ENCODE measurements around the gene GRID2. TPM values are rescaled to one million over a fixed set of nuclear protein-coding genes. Genes with fewer than 3 reads are reported as not detected.
"Not testable (repeated sequence)": the region's sequence is repeated elsewhere in the genome, so short reads cannot be mapped to it uniquely, and the experiment has no call there.

The GRID2 gene
- total RNA-seq, 4 donors from 2014 or later = not detected

DNA sequence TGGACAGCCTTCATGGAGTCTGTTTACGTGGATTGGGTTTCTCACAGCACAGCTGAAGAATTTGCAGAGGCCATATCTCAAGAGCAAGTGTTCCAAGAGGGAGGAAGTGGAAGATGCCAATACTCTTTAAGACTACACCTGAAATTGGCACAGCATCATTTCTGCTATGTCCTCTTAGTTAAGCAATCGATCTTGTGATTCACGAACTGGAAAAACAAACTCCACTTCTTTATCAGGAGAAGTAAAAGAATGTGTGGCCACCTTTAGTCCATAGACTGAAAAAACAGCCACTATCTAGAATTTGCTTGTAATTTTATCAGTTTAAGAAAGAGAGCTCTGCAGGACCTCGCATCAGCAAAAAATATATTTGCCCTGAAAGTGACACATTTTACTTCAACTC lies 1051.6 kb downstream of the GRID2 start:
- ATAC-seq (ENCODE audit: low FRiP score) (no peak), DNase-seq (ENCODE audit: low spot score) (no peak)
- TF ChIP-seq, protein P1, sequence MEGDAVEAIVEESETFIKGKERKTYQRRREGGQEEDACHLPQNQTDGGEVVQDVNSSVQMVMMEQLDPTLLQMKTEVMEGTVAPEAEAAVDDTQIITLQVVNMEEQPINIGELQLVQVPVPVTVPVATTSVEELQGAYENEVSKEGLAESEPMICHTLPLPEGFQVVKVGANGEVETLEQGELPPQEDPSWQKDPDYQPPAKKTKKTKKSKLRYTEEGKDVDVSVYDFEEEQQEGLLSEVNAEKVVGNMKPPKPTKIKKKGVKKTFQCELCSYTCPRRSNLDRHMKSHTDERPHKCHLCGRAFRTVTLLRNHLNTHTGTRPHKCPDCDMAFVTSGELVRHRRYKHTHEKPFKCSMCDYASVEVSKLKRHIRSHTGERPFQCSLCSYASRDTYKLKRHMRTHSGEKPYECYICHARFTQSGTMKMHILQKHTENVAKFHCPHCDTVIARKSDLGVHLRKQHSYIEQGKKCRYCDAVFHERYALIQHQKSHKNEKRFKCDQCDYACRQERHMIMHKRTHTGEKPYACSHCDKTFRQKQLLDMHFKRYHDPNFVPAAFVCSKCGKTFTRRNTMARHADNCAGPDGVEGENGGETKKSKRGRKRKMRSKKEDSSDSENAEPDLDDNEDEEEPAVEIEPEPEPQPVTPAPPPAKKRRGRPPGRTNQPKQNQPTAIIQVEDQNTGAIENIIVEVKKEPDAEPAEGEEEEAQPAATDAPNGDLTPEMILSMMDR (IDR thresholded peaks at IDR 0.05) = no peak

DNA sequence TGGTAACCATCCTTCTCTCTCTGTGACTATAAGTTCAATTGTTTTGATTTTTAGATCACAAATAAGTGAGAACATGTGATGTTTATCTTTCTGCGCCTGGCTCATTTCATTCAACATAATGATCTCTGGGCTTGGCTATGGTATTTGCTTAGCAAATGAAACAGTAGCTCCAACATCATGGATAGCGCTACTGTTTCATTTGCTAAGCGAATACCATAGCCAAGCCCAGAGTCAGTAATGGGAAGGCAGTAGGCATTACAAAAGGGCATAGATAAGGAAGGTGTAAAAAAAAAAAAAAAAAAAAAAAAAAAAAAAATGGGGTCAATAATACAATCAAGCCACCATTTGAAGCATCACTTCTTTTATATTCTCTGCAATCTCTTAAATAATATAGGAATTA lies 1055.8 kb downstream of the GRID2 start:
- DNase-seq (ENCODE audit: low spot score) (no peak), ATAC-seq (ENCODE audit: low FRiP score) (no peak)
- TF ChIP-seq, protein P1 (IDR thresholded peaks at IDR 0.05) = no peak

DNA sequence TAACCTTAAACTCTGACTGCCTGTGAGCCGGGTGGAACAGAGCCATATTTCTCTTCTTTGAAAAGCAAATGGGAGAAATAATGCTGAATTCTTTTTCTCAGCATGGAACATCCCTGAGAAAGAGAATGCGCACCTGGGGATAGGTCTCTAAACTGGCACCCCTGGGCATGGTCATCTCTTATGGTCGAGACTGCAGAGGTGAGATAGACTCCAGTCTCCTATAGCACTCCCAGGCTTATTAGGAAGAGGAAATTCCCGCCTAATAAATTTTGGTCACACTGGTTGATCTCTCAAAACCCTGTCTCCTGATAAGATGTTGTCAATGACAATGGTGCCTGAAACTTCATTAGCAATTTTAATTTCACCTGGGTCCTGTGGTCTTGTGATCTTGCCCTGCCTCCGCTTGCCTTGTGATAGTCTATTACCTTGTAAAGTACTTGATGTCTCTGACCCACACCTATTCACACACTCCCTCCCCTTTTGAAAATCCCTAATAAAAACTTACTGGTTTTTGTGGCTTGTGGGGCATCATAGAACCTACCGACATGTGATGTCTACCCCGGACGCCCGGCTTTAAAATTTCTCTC lies 1062.5 kb downstream of the GRID2 start:
- DNase-seq (ENCODE audit: low spot score); ATAC-seq (ENCODE audit: low FRiP score): not testable (repeated sequence)

DNA sequence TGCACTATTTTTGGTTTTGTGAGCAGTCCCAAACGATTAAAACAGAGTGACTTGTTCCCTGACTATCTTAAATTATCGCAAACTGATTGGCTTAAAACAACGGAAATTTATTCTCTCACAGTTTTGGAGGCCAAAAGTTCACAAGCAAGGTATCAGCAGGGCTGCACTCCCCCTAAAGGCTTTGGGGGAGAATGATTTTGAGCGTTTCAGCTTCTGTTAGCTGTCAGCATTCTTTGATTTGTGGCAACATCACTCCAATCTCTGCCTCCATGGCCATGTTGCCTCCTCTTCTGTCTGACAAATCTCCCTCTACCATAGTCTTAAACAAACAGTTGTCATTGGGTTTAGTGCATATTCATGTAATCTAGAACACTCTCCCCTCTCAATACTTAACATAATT lies 1065.2 kb downstream of the GRID2 start:
- DNase-seq (ENCODE audit: low spot score) (no peak), ATAC-seq (ENCODE audit: low FRiP score) (no peak)
- TF ChIP-seq, protein P1 (IDR thresholded peaks at IDR 0.05) = no peak

DNA sequence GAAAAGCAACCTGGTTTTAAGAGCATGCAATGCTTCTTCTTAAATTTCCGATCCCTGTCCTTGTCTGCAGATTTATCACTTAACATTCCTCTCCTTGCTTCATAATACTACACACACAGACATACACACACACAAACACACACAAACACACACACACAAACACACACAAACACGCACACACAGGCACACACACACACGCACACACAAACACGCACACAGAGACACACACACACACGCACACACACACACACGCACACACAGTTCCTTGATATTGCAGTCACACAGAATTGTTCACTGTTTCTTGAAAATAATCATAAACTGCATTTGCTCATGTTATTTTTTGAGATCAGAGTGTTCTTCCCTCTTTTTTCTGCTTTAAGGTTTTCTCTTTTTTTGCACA lies 1066.5 kb downstream of the GRID2 start:
- ATAC-seq (ENCODE audit: low FRiP score) = no peak
- TF ChIP-seq, protein P1 (IDR thresholded peaks at IDR 0.05) = no peak
- DNase-seq (ENCODE audit: low spot score) = no peak

DNA sequence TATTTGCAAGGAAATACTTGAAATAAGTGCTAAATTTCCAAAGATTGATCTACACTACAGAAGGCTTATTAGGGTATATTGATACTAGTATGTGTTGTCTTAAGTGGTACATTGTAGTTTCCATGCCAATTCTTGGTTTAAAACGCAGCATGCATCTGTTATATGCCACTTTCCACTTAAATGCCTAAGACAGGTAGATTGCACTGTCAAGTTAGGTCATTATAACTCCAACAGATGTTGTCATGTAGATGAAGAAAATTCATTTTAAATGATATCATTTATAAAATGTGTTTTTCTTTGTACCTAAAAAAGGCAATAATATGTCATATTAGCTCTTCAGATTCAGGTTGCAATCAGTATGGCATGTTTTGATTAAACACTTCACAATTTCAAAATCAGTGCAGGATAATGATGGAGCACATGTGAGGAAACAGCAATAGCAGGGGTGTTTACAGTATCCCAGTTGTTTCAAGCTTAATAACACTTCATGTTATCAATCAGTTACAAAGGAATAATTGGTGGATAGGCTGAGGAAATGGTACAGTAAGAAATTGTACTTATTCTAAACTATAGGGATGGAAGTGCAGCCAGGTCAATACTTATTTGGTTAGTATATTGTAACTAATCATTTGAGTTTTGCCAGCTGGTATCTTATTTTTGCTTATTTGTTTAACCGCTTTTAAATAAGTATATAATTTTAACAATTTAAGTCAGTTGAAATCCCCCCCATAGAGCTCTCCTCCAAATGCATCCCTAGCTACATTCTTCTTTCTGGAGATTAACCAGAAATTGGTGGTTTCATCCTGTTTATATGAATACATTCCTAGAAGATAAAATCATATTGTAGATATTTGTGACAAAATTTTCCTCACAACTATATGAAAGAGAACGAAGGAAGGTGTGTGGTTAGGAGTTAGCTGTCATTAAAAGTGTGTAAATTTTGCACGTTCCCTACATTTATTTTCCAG lies 1070.4 kb downstream of the GRID2 start:
- TF ChIP-seq, protein P1 (IDR thresholded peaks at IDR 0.05) = no peak
- ATAC-seq (ENCODE audit: low FRiP score) (no peak), DNase-seq (ENCODE audit: low spot score) (no peak)

DNA sequence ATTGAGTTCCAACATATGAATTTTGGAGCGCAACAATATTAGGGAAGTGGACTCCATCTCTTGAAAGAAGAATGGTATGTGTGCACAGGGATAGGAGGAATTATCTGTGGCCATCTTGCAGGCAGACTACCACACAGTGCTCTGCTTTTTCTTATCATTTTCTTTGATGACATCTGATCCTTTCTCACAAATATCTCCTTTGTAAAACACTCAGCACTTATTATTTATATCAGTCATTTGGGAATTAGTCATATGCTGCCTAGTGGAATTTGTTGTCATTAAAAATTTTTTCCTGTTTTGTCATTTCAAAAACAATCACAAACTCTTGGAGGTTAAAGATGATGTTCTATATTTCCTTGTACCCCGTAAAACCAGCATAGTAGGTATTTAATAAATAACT lies 1080.5 kb downstream of the GRID2 start:
- no peak for DNase-seq (ENCODE audit: low spot score)
- no peak for ATAC-seq (ENCODE audit: low FRiP score)

More for the DNA sequence above, 1080.5 kb downstream of the GRID2 start:
- TF ChIP-seq, protein P1 (IDR thresholded peaks at IDR 0.05) = no peak

Measured in omental fat pad (tissue), 4 donors.